ENCODE measurements around the gene PTPRE.

The PTPRE gene

GRCh38 chr10:128063736-128064107 lies 156.8 kb downstream of the PTPRE start:
- peaks cover 6% of the 10 kb centered on the region for H3K36me3 Mint-ChIP-seq (ENCODE audit: low read depth)
- peaks cover 9% of the 10 kb centered on the region for H3K27me3 Mint-ChIP-seq (ENCODE audit: low read depth, poor library complexity)
- DNase-seq, result no peak
- no peak overlapping the region for H3K4me3 Mint-ChIP-seq
- H3K4me1 Mint-ChIP-seq, result peaks cover 27% of the 10 kb centered on the region
- H3K9me3 Mint-ChIP-seq, result no peaks in the 10 kb centered on the region
- TF ChIP-seq CTCF (IDR thresholded peaks at IDR 0.05), result no peak
- H3K27ac Mint-ChIP-seq, result peak overlapping the region; percentile 26

GRCh38 chr10:128064108-128064969 lies 157.4 kb downstream of the PTPRE start:
- DNase-seq, result no peak
- H3K4me1 Mint-ChIP-seq, result peaks cover 27% of the 10 kb centered on the region
- no peak for TF ChIP-seq CTCF (IDR thresholded peaks at IDR 0.05)
- H3K9me3 Mint-ChIP-seq, result no peaks in the 10 kb centered on the region
- H3K27ac Mint-ChIP-seq, result no peak overlapping the region
- H3K4me3 Mint-ChIP-seq, result no peak overlapping the region
- H3K36me3 Mint-ChIP-seq (ENCODE audit: low read depth), result peaks cover 6% of the 10 kb centered on the region
- H3K27me3 Mint-ChIP-seq (ENCODE audit: low read depth, poor library complexity), result peaks cover 9% of the 10 kb centered on the region

- no peak for DNase-seq
- H3K4me1 Mint-ChIP-seq, result peaks cover 34% of the 10 kb centered on the region
- no peak overlapping the region for H3K27ac Mint-ChIP-seq
- H3K4me3 Mint-ChIP-seq, result no peak overlapping the region
- TF ChIP-seq CTCF (IDR thresholded peaks at IDR 0.05), result no peak
- H3K27me3 Mint-ChIP-seq (ENCODE audit: low read depth, poor library complexity), result peaks cover 9% of the 10 kb centered on the region
- H3K9me3 Mint-ChIP-seq, result no peaks in the 10 kb centered on the region
- H3K36me3 Mint-ChIP-seq (ENCODE audit: low read depth), result peaks cover 6% of the 10 kb centered on the region
Observed at GRCh38 chr10:128064970-128065580, 158.2 kb downstream of the PTPRE start.

GRCh38 chr10:128065881-128066534 lies 159.1 kb downstream of the PTPRE start:
- peaks cover 43% of the 10 kb centered on the region for H3K4me1 Mint-ChIP-seq
- peaks cover 6% of the 10 kb centered on the region for H3K36me3 Mint-ChIP-seq (ENCODE audit: low read depth)
- DNase-seq, result no peak
- no peaks in the 10 kb centered on the region for H3K9me3 Mint-ChIP-seq
- peaks cover 9% of the 10 kb centered on the region for H3K27me3 Mint-ChIP-seq (ENCODE audit: low read depth, poor library complexity)
- no peak overlapping the region for H3K27ac Mint-ChIP-seq
- H3K4me3 Mint-ChIP-seq, result no peak overlapping the region
- TF ChIP-seq CTCF (IDR thresholded peaks at IDR 0.05), result no peak

- DNase-seq, result no peak
- no peak for TF ChIP-seq CTCF (IDR thresholded peaks at IDR 0.05)
- Mint-ChIP-seq H3K27me3 (ENCODE audit: low read depth, poor library complexity) (peaks cover 9% of the 10 kb centered on the region), H3K9me3 (no peaks in the 10 kb centered on the region), H3K4me1 (peaks cover 47% of the 10 kb centered on the region), H3K36me3 (ENCODE audit: low read depth) (peaks cover 6% of the 10 kb centered on the region), H3K4me3 (no peak overlapping the region), H3K27ac (no peak overlapping the region)
Observed at GRCh38 chr10:128066870-128067382, 160.0 kb downstream of the PTPRE start.
